ENCODE results near the gene MYRIP. TPM values are rescaled to one million over a fixed set of nuclear protein-coding genes. Genes with fewer than 3 reads are reported as not detected.

The MYRIP gene
- polyA plus RNA-seq, 1 experiment: not detected

GRCh38 chr3:40016391-40016790 lies 207.0 kb downstream of the MYRIP start:
- no peak overlapping the region for H3K27ac ChIP-seq (ENCODE audit: low read depth, low read length)
- no peak for TF ChIP-seq CTCF (IDR thresholded peaks at IDR 0.05; ENCODE audit: low read depth, low read length)
- no peak for DNase-seq (ENCODE audit: low read depth, low spot score)
- H3K27me3 ChIP-seq (ENCODE audit: control insufficient read depth, insufficient read depth, low read length): no peaks in the 10 kb centered on the region
- POLR2A ChIA-PET: no interaction called here
- no peak overlapping the region for H3K4me3 ChIP-seq (ENCODE audit: low read depth, low read length)
- peaks cover 18% of the 10 kb centered on the region for H3K9me3 ChIP-seq (ENCODE audit: control insufficient read depth, insufficient read depth, low read length)
- CTCF ChIA-PET: no interaction called here

- no peak overlapping the region for H3K4me3 ChIP-seq (ENCODE audit: low read depth, low read length)
- DNase-seq (ENCODE audit: low read depth, low spot score): no peak
- CTCF ChIA-PET: no interaction called here
- peaks cover 18% of the 10 kb centered on the region for H3K9me3 ChIP-seq (ENCODE audit: control insufficient read depth, insufficient read depth, low read length)
- H3K27me3 ChIP-seq (ENCODE audit: control insufficient read depth, insufficient read depth, low read length): no peaks in the 10 kb centered on the region
- POLR2A ChIA-PET: no interaction called here
- TF ChIP-seq CTCF (IDR thresholded peaks at IDR 0.05; ENCODE audit: low read depth, low read length): no peak
- H3K27ac ChIP-seq (ENCODE audit: low read depth, low read length): no peak overlapping the region
These were observed 209.0 kb downstream of the MYRIP start for GRCh38 chr3:40018369-40018768.

- Histone ChIP-seq H3K9me3 (ENCODE audit: control insufficient read depth, insufficient read depth, low read length) (peaks cover 18% of the 10 kb centered on the region), H3K27me3 (ENCODE audit: control insufficient read depth, insufficient read depth, low read length) (no peaks in the 10 kb centered on the region), H3K4me3 (ENCODE audit: low read depth, low read length) (no peak overlapping the region), H3K27ac (ENCODE audit: low read depth, low read length) (no peak overlapping the region)
- TF ChIP-seq CTCF (IDR thresholded peaks at IDR 0.05; ENCODE audit: low read depth, low read length): no peak
- ChIA-PET CTCF (no interaction called here), POLR2A (no interaction called here)
- no peak for DNase-seq (ENCODE audit: low read depth, low spot score)
These were observed 210.0 kb downstream of the MYRIP start for GRCh38 chr3:40019376-40019775.

- CTCF ChIA-PET: no interaction called here
- Histone ChIP-seq H3K9me3 (ENCODE audit: control insufficient read depth, insufficient read depth, low read length) (peaks cover 16% of the 10 kb centered on the region; the same call in 1 of the 2 replicates), H3K4me3 (ENCODE audit: low read depth, low read length) (no peak overlapping the region), H3K27ac (ENCODE audit: low read depth, low read length) (no peak overlapping the region), H3K27me3 (ENCODE audit: control insufficient read depth, insufficient read depth, low read length) (no peaks in the 10 kb centered on the region)
- no peak for DNase-seq (ENCODE audit: low read depth, low spot score)
- no peak for TF ChIP-seq CTCF (IDR thresholded peaks at IDR 0.05; ENCODE audit: low read depth, low read length)
- POLR2A ChIA-PET: no interaction called here
These were observed 211.3 kb downstream of the MYRIP start for GRCh38 chr3:40020689-40021088.

- H3K4me3 ChIP-seq (ENCODE audit: low read depth, low read length): no peak overlapping the region
- no peak overlapping the region for H3K27ac ChIP-seq (ENCODE audit: low read depth, low read length)
- H3K27me3 ChIP-seq (ENCODE audit: control insufficient read depth, insufficient read depth, low read length): no peaks in the 10 kb centered on the region
- DNase-seq (ENCODE audit: low read depth, low spot score): no peak
- H3K9me3 ChIP-seq (ENCODE audit: control insufficient read depth, insufficient read depth, low read length): peaks cover 10% of the 10 kb centered on the region; the same call in 1 of the 2 replicates
- POLR2A ChIA-PET: no interaction called here
- CTCF ChIA-PET: no interaction called here
- TF ChIP-seq CTCF (IDR thresholded peaks at IDR 0.05; ENCODE audit: low read depth, low read length): no peak
These were observed 211.9 kb downstream of the MYRIP start for GRCh38 chr3:40021338-40021737.
